GM12865 (cell line): ENCODE measurements around the gene PIP4P1.

ENCODE experiments used
- DNase-seq: peaks from one replicate; pipeline ENCODE4 v3.0.0; 2010; ENCODE audit warnings: low read depth
- H3K4me3 ChIP-seq: 2 replicates; pipeline ENCODE4 v1.5.1; 2011; ENCODE audit warnings: mild to moderate bottlenecking, low read depth, low read length, control low read depth
- CTCF ChIP-seq: IDR thresholded peaks from 2 replicates; pipeline ENCODE4 v1.5.1; 2011; ENCODE audit warnings: low read length, control low read depth, low read depth, inconsistent platforms; ENCODE audit not compliant: insufficient read depth; ENCODE audit errors: missing control alignments

PIP4P1 gene

DNA sequence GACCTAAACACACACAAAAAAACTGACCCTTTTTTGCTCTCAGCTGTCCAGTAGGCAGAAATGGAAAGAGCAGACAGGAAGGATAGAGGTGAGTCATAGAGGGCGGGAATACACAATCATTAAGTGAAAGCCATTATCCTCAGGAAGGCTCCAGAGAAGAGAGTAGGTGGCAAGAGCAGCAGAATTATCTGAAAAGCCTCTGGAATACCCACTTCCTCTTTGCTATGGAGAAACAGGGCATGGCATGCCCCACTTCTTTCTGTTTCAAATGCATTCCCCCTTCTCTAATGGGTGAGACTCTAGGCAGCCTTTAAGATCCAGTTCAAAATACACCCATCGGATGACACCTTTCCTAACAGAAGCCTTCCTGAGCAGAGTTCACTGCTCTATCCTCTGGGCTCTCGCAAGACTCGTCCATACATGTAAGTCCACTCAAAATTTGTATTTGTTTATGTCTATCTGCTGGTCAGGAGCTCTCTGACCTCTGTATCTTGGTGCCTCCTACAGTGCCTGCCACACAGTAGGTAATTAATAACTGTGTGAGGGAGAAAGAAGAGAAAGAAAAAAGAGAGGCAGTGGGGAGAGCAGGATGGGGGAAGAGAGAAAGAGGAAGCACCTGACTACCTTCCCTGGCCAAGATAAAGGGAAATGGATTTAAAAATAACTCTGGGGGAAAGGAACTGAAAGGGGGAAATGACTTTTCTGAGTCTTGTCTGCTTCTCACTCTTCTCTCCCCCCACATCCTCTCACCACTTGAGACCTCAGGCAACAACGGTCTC lies 33.8 kb downstream of the PIP4P1 start:
- peak; percentile 86 for DNase-seq
- H3K4me3 ChIP-seq: peak overlapping the region; percentile 45
- no peak for TF ChIP-seq CTCF

DNA sequence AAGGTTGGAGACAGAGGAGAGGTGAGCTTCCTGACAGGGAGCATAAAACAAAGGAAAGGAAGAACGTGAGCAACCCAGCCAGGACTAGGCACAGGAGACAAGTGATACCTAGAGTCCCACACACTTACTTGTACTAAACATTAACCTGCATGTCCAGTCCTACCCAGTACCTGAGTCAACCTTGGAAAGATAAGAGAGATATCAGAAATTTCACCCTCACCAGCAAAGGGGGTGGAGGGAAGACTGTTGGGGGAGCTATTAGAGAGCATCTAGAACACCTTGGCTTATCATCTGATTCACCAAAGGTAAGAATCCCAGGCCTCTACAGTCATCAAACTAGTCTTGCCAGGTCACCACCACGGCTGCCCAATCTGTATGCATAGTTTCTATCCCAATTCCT lies 36.4 kb downstream of the PIP4P1 start:
- TF ChIP-seq CTCF: no peak
- H3K4me3 ChIP-seq: no peak overlapping the region
- DNase-seq: no peak

GRCh38 chr14:20422886-20423285 lies 38.3 kb downstream of the PIP4P1 start:
- no peak overlapping the region for H3K4me3 ChIP-seq
- no peak for DNase-seq
- no peak for TF ChIP-seq CTCF

GRCh38 chr14:20421267-20421666 lies 40.0 kb downstream of the PIP4P1 start:
- no peak for TF ChIP-seq CTCF
- DNase-seq: no peak

GRCh38 chr14:20419419-20419818 lies 41.8 kb downstream of the PIP4P1 start:
- DNase-seq: no peak
- no peak for TF ChIP-seq CTCF
- H3K4me3 ChIP-seq: no peak overlapping the region

More at GRCh38 chr14:20421267-20421666, 40.0 kb downstream of the PIP4P1 start:
- H3K4me3 ChIP-seq: no peak overlapping the region

DNA sequence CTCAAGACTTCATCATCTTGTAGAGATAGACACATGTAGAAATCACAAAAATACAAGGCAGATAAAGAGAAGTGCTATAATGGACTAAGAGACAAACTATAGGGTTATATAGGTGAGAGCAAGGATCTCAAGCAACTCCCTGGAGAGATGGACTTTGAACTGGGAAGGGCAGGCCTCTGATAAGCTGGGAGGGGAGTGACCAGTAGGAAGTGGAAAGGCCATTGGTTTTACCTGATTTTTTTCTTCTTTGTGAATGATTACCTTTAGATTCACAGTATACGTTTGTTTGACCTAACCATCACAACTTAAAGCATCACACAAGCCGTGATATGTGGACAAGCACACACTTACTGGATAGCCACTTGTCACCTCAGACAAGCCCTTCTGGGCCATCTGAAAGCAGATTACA lies 42.7 kb downstream of the PIP4P1 start:
- DNase-seq: no peak
- no peak for TF ChIP-seq CTCF
- H3K4me3 ChIP-seq: no peak overlapping the region
